HG03565 (cell line): Measurements from ENCODE around the gene HDAC4.

Experiments
- ATAC-seq: cut with Tn5 transposase; IDR thresholded peaks from one replicate; pipeline ENCODE4 v1.9.1; 2021; ENCODE audit warnings: mild to moderate bottlenecking, moderate library complexity; ENCODE audit not compliant: unreplicated experiment

The HDAC4 gene

DNA sequence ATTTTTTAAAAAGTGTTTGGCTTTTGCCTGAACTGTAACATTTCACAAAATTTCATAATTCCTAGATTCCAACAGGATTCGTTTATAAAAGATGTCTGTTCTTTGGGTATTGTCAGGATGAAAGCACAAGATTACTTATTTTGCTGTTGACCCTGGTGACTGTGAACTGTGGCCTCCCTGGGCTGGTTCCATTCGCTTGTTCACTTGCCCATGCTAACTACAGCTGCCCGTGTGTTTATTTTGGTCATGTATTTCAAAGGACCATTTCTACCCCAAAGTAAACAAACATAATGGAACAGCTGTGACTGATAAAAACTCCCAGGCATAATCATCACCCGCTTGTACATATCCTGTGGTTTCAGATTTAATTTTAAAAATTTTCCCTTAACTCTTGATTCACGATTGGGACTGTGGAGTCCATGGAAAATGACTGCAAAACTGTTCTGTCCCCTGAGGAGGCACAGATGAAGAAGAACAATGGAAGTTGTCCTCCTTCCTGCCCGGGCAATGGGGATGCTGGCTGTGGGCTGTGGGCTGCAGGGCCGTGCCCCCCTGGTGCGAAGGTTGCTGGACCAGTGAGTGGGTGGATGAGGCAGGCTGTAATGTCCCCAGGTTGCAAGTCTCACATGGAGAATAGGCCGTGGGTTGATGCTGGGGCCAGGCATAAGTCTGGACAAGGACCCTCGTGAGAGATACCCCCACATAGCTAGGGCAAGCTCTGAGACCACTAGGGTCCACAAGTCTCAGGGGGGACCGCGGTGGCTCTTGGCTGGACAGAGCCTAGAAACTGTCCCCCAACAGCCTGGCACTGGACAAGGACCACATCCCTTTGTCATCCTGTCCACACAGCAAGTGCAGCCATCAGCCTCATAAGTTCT is 28.9 kb upstream of the HDAC4 start:
- no peak for ATAC-seq

- no peak for ATAC-seq
Measured at GRCh38 chr2:239425631-239426030, 24.8 kb upstream of the HDAC4 start.

- no peak for ATAC-seq
Measured at GRCh38 chr2:239424337-239425045, 23.7 kb upstream of the HDAC4 start.

DNA sequence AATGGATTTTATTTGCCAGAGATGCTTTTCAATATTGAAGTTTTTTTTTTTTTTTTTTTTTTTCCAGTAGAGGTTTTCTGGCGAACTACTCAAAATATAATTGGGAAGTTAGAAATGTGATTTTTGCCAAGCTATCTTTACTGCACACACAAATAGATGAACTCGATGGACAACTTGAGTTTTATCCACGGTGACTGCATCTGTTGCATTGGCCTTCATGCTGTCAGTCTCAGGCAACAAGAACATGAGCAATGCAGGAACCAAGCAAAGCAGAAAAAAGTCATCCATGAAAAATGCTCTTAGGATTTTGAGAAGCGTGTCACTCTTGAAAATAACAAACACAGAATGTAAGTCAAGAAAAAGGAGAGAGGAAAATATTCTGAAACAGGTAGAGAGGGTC is 22.7 kb upstream of the HDAC4 start:
- ATAC-seq = no peak

DNA sequence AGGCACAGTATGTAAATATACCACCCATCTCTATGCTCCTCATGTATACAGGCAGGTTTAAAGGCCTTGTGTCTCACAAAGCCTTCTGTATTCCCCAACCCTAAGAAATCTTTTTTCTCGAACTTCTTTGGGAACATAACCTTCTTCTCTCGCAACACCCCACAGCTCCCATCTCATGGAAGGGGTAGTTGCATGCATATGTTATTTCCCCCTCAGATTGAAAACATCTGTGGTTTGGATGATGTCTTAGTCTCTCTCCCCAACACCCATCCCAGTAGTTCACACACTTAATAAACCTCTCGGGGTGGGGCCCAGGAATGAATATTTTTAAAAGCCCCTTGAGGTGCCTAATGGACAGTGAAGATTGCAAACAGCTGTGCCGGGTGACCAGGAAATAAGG is 21.0 kb upstream of the HDAC4 start:
- no peak for ATAC-seq

GRCh38 chr2:239420082-239420481 is 19.3 kb upstream of the HDAC4 start:
- no peak for ATAC-seq

- no peak for ATAC-seq
Measured at GRCh38 chr2:239418918-239419317, 18.1 kb upstream of the HDAC4 start.

DNA sequence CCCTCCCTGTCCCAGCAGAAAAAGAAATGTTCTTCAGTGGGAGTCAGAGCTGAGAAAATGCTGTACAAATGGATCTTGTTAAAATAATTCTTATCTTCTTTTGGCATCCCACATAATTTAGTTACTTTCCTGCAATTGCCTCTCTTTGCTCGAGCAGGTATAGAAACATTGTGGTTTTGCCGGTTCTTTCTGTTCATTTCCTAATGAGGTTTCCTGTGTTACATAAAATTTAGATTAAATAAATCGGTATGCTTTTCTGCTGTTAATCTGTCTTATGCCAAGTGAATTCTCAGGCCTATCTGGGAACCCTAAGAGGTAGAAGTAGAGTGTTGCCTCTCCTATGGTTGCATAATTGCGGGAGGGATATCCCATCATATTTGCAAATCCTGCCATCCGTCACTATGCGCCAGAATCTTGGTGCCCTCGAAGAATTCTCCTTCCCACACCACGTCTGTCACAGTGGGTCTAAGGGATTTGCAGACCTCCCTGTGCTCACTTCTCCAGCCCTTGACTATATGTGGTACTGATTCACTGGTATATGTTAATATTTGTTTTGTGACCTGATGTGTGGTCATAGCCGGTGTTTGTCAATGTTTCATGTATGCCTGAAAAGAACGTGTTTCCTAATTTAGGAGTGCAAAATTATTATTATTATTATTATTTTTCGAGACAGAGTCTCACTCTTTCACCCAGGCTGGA is 12.2 kb upstream of the HDAC4 start:
- ATAC-seq = no peak

DNA sequence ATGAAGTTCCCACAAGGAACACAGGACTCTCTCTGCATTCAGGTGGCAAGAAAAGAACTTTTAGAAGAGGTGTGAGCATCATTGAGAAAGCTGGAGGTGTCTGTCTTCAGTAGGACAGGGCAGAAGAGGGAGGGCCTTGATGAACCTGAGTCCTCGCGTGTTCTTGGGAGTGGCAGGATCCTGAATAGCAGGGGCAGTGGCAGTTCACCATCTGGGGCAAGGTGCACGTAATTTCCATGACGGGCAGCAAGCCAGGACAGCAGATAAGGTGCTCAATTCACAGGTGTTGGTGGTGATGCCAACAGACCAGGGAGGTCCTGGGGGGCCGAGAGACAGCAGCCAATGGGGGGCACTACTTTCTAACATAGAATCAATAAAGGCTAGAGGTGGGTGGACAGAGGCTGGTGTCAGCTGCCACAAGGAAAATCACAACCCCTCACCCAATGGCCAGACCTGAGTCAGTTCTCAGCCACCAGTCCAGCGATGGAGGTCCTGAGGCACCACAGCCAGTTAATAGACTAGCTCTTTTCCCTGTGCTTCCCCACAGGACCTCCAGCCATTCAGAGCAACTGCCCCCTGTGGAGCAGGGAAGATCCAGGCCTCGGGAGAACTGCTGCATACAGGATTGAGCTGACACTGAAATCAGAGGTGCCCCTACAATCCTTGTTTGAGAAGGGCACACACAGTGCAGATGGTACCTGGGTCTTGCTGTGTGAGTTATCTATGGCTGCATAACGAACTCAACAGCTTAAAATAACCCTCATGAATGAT is 10.9 kb upstream of the HDAC4 start:
- no peak for ATAC-seq

- no peak for ATAC-seq
Measured at GRCh38 chr2:239411117-239411516, 10.3 kb upstream of the HDAC4 start.

DNA sequence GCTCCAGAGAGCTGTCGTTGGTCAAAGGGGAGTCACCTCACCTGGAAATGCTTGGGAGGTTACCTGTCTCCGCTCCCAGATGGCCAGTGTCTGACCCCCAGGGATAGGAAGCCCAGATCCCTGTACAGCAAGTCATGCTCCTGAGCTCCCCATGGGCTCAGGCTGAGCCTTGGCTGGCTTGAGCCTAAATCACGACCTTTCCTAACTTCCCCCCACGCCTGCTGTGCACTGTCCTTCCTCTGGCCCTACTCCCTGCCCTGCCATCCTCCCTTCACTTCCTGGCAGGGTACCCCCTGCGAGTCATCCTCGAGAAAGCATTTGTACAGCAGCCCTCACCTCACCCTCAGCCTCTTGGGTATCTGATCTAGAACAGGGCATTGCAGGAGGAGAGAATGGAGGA is 9.2 kb upstream of the HDAC4 start:
- no peak for ATAC-seq

DNA sequence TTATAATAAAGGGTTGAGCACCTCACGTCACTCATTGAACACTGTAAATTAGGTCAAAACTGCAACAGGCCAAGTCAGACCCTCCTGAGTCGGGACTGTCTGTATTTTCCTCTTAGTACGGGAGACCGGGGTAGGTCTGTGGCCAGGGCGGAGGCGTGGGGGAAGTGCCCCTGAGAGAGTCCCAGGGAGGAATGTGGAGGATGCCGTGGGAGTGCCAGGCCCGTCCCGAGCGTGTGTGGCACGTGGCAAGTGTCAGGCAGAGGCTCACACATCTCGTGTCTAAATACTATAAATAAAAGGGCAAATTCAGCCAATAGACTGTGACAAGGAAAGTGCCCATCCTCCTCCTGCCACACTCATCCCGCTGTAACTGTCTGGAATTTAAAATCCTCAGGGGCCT is 6.3 kb upstream of the HDAC4 start:
- no peak for ATAC-seq

- no peak for ATAC-seq
Measured at GRCh38 chr2:239406316-239406995, 5.6 kb upstream of the HDAC4 start.

DNA sequence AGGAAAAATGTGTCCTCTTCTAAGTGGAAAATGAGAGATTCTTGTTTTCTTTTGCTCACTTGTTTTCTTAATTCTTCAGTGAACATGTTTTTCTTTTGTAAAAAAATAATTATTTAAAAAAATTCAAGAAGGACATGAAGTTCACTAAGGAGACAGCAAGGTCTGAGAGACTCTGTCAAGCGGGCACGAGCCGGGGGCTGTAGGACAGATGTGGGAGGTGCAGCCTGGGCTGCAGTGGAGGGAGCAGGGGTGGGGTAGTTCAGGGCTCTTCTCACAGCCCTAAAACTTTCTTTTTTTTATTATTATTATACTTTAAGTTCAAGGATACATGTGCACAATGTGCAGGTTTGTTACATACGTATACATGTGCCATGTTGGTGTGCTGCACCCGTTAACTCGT is 4.3 kb upstream of the HDAC4 start:
- ATAC-seq = no peak

DNA sequence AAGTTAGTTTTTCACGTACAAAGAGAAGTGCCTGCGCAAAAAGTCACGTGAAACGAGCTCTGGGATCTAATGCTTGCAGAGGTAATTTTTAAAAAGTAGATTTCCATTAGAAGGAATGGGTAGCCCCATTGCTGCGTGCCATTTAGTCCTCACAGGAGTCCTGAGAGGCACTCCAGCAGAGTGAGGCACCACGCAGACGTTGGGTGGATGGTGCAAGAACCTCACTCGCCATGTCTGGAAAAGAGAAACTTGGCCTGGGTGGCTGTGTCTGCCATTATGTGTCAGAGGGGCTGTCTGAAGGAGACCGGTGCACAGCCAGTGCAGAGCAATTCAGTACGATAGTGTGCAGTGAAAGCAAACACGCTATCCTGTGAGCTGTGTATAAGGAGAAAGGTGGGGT is 1.8 kb upstream of the HDAC4 start:
- ATAC-seq = no peak

DNA sequence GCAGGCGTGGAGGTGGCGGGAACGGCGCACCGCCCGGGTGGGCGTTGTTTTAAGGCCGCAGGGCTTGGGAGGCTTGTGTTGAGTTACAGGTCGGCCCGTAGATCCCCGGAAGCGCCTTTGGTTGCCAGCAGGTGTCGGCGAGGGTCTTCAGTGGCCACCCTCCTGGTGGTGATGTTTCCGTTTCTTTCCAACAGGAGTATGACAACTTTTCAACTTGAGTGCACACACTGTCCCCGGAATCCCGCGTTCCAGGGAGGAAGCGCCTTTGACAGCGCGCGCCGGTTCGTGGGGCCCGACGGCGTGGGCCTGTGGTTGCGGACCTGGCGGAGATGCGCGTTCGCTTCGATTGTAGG is 1.0 kb upstream of the HDAC4 start:
- peak; percentile 3 for ATAC-seq

DNA sequence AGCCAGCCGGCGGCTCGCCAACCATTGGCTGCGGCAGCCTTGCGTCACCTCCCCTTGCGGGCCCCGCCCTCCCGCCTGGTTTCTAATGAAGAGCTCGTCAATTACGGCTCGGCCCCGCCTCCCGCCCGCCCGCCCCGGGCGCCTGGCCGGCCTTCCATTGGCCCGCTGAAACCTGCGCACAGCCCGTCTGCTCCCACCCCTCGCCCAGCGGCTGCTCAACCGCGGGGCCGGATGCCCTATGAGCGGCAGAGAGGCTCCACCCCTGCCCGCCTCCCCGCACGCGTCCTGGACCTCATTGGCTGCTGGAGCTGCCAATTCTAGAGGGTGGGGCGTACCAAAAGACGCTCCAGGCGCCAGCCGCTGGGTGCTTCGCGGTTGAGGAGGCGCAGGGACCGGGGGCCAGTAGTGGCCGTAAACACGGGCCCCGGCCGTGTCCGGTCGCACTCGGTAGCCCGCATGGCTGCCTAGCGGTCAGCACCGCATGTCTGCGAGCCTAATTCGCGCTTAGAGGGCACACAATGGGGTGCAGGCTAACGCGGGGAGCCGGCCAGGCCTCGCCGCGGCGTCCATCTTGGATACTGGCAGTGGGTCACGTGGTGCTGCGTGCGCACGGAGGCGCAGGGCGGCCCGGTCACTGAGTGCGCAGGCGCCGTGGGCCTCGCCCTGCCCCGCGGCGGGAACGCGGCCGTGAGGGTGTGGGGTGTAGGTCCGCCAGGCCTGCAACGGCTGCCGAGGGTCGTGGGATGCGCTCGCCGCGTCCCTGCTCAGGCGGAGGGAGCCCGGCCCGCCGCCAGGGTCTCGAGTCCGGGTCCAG is 454 bp upstream of the HDAC4 start:
- ATAC-seq = peak; percentile 77

DNA sequence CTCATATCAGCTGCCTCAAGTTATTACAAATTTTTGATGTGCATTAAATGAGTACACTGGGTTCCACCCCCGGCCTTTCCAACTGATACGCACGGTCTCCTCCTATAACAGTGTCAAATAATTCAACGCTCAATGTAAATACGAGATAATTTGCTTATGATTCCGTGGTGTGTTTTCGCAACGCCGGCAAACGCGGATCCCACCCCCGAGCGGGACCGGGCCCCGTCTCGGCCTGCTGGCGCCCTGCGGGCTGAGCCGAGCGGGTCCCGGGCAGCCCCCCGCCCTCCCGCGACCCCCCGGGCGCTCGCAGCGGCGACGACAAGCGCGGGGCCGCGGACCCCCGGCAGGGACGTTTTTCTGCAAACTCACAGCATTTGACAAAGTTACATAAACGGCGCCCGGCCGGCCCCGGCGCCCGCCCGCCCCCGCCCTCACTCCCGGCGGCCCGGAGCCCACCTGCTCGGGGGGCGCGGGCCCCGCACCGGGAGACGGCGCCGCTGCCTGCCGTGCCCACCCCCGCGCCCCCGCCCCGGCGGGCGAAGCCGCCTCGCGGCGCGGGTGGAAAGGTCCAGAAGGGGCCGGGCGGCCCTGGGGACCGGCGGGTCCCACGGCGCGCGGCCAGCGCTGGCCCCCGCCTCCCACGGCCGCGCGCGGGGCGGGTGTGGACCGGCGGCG is 762 bp downstream of the HDAC4 start:
- ATAC-seq = no peak

GRCh38 chr2:239399433-239399920 is 1.3 kb downstream of the HDAC4 start:
- ATAC-seq = no peak
